GM23338 (cell line): ENCODE results near the gene NCAN. TPM values are rescaled to one million over a fixed set of nuclear protein-coding genes. Genes with fewer than 3 reads are reported as not detected.

Source experiments
- ATAC-seq: fragments of 200-7000 bp; cut with Tn5 transposase; 3 replicates; pipeline ENCODE4 v1.9.1; 2020
- DNase-seq: peaks from one replicate; pipeline ENCODE4 v3.0.0-alpha.2; 2015; ENCODE audit warnings: low spot score
- H2AFZ ChIP-seq: fragments of 200-600 bp; sonication (generic); 2 replicates; pipeline ENCODE4 v1.8.0; 2016; ENCODE audit warnings: antibody characterized with exemption, mild to moderate bottlenecking, moderate library complexity
- H3F3A ChIP-seq: fragments of 200-600 bp; sonication (generic); replicated peaks from 2 replicates; pipeline ENCODE4 v1.8.0; 2017; ENCODE audit warnings: antibody characterized with exemption, mixed run types, low read depth
- H3K27ac ChIP-seq: fragments of 200-600 bp; sonication (generic); 2 replicates; pipeline ENCODE4 v1.6.1; 2016; ENCODE audit warnings: low read depth
- H3K27me3 ChIP-seq: fragments of 200-600 bp; sonication (generic); 2 replicates; pipeline ENCODE4 v1.8.0; 2016; ENCODE audit warnings: mild to moderate bottlenecking, mixed run types, moderate library complexity; ENCODE audit not compliant: insufficient read depth
- H3K36me3 ChIP-seq: fragments of 200-600 bp; sonication (generic); 2 replicates; pipeline ENCODE4 v1.8.0; 2016; ENCODE audit warnings: mild to moderate bottlenecking; ENCODE audit not compliant: insufficient read depth
- H3K4me1 ChIP-seq: fragments of 200-600 bp; sonication (generic); 2 replicates; pipeline ENCODE4 v1.8.0; 2016; ENCODE audit warnings: mild to moderate bottlenecking, moderate library complexity; ENCODE audit not compliant: insufficient read depth
- H3K4me2 ChIP-seq: fragments of 200-600 bp; sonication (generic); 2 replicates; pipeline ENCODE4 v1.7.1; 2017; ENCODE audit warnings: mixed run types
- H3K4me3 ChIP-seq: fragments of 200-600 bp; sonication (generic); 2 replicates; pipeline ENCODE4 v1.6.1; 2016; ENCODE audit warnings: mixed run types
- H3K79me2 ChIP-seq: fragments of 200-600 bp; sonication (generic); replicated peaks from 2 replicates; pipeline ENCODE4 v1.8.0; 2017; ENCODE audit warnings: mild to moderate bottlenecking; ENCODE audit not compliant: insufficient read depth
- H3K9me2 ChIP-seq: fragments of 200-600 bp; sonication (generic); 2 replicates; pipeline ENCODE4 v1.8.0; 2017; ENCODE audit not compliant: insufficient read depth
- H4K20me1 ChIP-seq: fragments of 200-600 bp; sonication (generic); replicated peaks from 2 replicates; pipeline ENCODE4 v1.8.0; 2017; ENCODE audit warnings: mild to moderate bottlenecking; ENCODE audit not compliant: insufficient read depth
- H3K27ac Mint-ChIP-seq: 2 replicates; pipeline ENCODE4 v1.8.0; 2020; ENCODE audit warnings: inconsistent platforms, mild to moderate bottlenecking, moderate library complexity, mixed read lengths
- H3K27me3 Mint-ChIP-seq: 3 replicates; pipeline ENCODE4 v1.8.0; 2022; ENCODE audit warnings: low read depth, mild to moderate bottlenecking, moderate library complexity, mixed read lengths, inconsistent platforms; ENCODE audit not compliant: insufficient read depth, poor library complexity
- H3K36me3 Mint-ChIP-seq: 3 replicates; pipeline ENCODE4 v1.8.0; 2021; ENCODE audit warnings: low read depth, mild to moderate bottlenecking, inconsistent platforms, moderate library complexity, mixed read lengths
- H3K4me1 Mint-ChIP-seq: 3 replicates; pipeline ENCODE4 v1.8.0; 2020; ENCODE audit warnings: mild to moderate bottlenecking, inconsistent platforms, mixed read lengths
- H3K4me3 Mint-ChIP-seq: 3 replicates; pipeline ENCODE4 v1.8.0; 2021; ENCODE audit warnings: moderate library complexity, mild to moderate bottlenecking, inconsistent platforms, mixed read lengths
- H3K9me3 Mint-ChIP-seq: 3 replicates; pipeline ENCODE4 v1.8.0; 2020; ENCODE audit warnings: moderate library complexity, mild to moderate bottlenecking, inconsistent platforms, mixed read lengths
- CREB1 ChIP-seq: fragments of 250-450 bp; sonication (Bioruptor Pico); IDR thresholded peaks from 2 replicates; pipeline ENCODE4 v1.5.0; 2020; ENCODE audit warnings: low read depth, mild to moderate bottlenecking, moderate library complexity
- EZH2 ChIP-seq: fragments of 200-600 bp; sonication (generic); IDR thresholded peaks from one replicate; pipeline ENCODE4 v1.8.0; 2017; ENCODE audit warnings: antibody characterized with exemption, mild to moderate bottlenecking, low read depth; ENCODE audit not compliant: unreplicated experiment
- EZH2phosphoT487 ChIP-seq: fragments of 200-600 bp; sonication (generic); IDR thresholded peaks from one replicate; pipeline ENCODE4 v1.8.1; 2018; ENCODE audit warnings: antibody characterized with exemption; ENCODE audit not compliant: unreplicated experiment
- JUNB ChIP-seq: IDR thresholded peaks from one replicate; pipeline ENCODE4 v1.6.1; 2016; ENCODE audit warnings: antibody characterized with exemption; ENCODE audit not compliant: unreplicated experiment
- NANOG ChIP-seq: IDR thresholded peaks from 2 replicates; pipeline ENCODE4 v1.6.1; 2016; ENCODE audit warnings: antibody characterized with exemption, borderline replicate concordance
- POLR2AphosphoS5 ChIP-seq: IDR thresholded peaks from 2 replicates; pipeline ENCODE4 v1.6.1; 2016; ENCODE audit warnings: antibody characterized with exemption, low read depth
- STAT1 ChIP-seq: IDR thresholded peaks from one replicate; pipeline ENCODE4 v1.6.1; 2016; ENCODE audit warnings: antibody characterized with exemption; ENCODE audit not compliant: unreplicated experiment
- ZNF114 ChIP-seq: fragments of 250-450 bp; sonication (Bioruptor Pico); IDR thresholded peaks from 2 replicates; pipeline ENCODE4 v1.5.0; 2020; ENCODE audit warnings: mild to moderate bottlenecking, moderate library complexity
- ZNF331 ChIP-seq: fragments of 250-450 bp; sonication (Bioruptor Pico); IDR thresholded peaks from 2 replicates; pipeline ENCODE4 v1.5.0; 2020; ENCODE audit warnings: low read depth, mild to moderate bottlenecking, moderate library complexity
- polyA plus RNA-seq: library from polyadenylated mRNA; unstranded; fragments of >200 nt; fragmentation: Nextera tagmentation; extraction: Ambion mirVana; gene quantifications from 2 replicates; pipeline ENCODE4 v1.2.1, GENCODE V29; 2016
- total RNA-seq: library from RNA; depleted of rRNA; stranded (reverse); fragments of >200 nt; shearing (Covaris generic); gene quantifications from 2 replicates; pipeline ENCODE4 v1.2.3, GENCODE V29; 2014
- TF ChIP-seq, protein P1 (sequence below): IDR thresholded peaks from 2 replicates; pipeline ENCODE4 v1.6.1; 2016; ENCODE audit warnings: antibody characterized with exemption
- TF ChIP-seq, protein P2 (sequence below): fragments of 250-450 bp; sonication (Bioruptor Pico); IDR thresholded peaks from 2 replicates; pipeline ENCODE4 v1.5.0; 2020; ENCODE audit warnings: mild to moderate bottlenecking, moderate library complexity
- TF ChIP-seq, protein P3 (sequence below), 2 experiments: fragments of 200-600 bp in 1 of 2; sonication (generic) in 1 of 2; conservative IDR thresholded peaks; 2 replicates each; pipeline versions ENCODE4 v1.5.1 to v1.6.1; 2016 to 2017; ENCODE audit warnings: antibody characterized with exemption in 2 of 2, low read depth in 2 of 2, mild to moderate bottlenecking in 2 of 2, moderate library complexity in 1 of 2
- TF ChIP-seq, protein P4 (sequence below): IDR thresholded peaks from one replicate; pipeline ENCODE4 v1.6.1; 2018; ENCODE audit warnings: antibody characterized with exemption; ENCODE audit not compliant: unreplicated experiment

NCAN gene
- total and polyA plus RNA-seq, 2 experiments from 2014 or later, result 1.8 to 9.4 TPM

DNA sequence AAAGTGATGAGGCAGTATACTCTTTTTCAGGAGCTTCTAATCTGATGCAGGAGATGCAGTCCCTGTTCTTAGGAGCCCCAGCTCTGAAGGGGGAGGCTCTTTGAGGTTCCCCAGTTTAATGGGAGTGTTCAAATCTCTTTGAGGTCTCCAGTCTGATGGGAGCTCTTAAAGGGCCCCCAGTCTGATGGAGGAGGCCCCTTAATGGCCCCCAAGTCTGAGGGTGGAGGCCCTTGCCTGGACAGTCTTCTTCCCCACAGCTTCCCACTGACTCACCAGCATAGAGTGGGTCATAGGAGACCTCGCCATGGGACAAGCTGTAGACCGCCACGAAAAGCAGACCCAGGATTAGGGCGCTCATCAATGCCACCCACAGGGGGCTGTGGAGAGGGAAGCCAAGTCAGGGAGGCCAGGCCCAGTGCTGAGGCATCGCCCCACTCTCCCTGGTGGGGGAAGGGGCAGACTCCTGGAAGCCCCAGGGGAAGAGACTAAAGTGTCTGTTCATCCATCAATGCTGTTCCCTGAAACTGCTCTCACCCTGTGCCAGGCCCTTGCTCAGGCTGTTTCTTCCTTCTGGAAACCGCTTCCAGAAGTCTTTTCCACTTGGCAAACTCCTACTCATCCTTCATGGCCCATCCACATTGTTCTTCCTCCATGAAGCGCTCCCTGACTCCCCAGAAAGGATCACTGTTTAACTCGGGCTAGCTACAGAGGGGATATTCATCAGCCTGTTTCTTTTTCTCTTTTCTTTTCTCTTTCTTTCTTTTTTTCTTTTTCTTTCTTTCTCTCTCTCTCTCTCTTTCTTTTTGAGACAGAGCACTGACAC lies 59.2 kb downstream of the NCAN start:
- Histone ChIP-seq H3K4me2 (no peak overlapping the region), H3K9me2 (no peaks in the 10 kb centered on the region), H4K20me1 (no peaks in the 10 kb centered on the region), H3K36me3 (no peaks in the 10 kb centered on the region; the same call in 1 of the 2 replicates), H2AFZ (no peak overlapping the region), H3K79me2 (no peaks in the 10 kb centered on the region), H3K27me3 (no peaks in the 10 kb centered on the region), H3K27ac (no peak overlapping the region), H3K4me3 (no peak overlapping the region), H3K4me1 (peaks cover 8% of the 10 kb centered on the region; the same call in 1 of the 2 replicates), H3F3A (peaks cover 8% of the 10 kb centered on the region; the same call in 1 of the 2 replicates)
- no peak for DNase-seq
- Mint-ChIP-seq H3K4me3 (no peak overlapping the region; the same call in 2 of the 3 replicates), H3K27ac (no peak overlapping the region), H3K9me3 (no peaks in the 10 kb centered on the region), H3K4me1 (peaks cover 9% of the 10 kb centered on the region), H3K27me3 (peaks cover 22% of the 10 kb centered on the region), H3K36me3 (no peaks in the 10 kb centered on the region; the same call in 2 of the 3 replicates)
- no peak for ATAC-seq
- TF ChIP-seq CREB1, result no peak
- TF ChIP-seq EZH2phosphoT487, result no peak
- no peak for TF ChIP-seq ZNF331
- TF ChIP-seq JUNB, result no peak
- TF ChIP-seq STAT1, result no peak
- no peak for TF ChIP-seq ZNF114 (CRISPR knock-in tag)
- TF ChIP-seq NANOG, result no peak
- TF ChIP-seq POLR2AphosphoS5, result no peak
- TF ChIP-seq, protein P1, sequence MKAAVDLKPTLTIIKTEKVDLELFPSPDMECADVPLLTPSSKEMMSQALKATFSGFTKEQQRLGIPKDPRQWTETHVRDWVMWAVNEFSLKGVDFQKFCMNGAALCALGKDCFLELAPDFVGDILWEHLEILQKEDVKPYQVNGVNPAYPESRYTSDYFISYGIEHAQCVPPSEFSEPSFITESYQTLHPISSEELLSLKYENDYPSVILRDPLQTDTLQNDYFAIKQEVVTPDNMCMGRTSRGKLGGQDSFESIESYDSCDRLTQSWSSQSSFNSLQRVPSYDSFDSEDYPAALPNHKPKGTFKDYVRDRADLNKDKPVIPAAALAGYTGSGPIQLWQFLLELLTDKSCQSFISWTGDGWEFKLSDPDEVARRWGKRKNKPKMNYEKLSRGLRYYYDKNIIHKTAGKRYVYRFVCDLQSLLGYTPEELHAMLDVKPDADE, result no peak
- TF ChIP-seq, protein P2, sequence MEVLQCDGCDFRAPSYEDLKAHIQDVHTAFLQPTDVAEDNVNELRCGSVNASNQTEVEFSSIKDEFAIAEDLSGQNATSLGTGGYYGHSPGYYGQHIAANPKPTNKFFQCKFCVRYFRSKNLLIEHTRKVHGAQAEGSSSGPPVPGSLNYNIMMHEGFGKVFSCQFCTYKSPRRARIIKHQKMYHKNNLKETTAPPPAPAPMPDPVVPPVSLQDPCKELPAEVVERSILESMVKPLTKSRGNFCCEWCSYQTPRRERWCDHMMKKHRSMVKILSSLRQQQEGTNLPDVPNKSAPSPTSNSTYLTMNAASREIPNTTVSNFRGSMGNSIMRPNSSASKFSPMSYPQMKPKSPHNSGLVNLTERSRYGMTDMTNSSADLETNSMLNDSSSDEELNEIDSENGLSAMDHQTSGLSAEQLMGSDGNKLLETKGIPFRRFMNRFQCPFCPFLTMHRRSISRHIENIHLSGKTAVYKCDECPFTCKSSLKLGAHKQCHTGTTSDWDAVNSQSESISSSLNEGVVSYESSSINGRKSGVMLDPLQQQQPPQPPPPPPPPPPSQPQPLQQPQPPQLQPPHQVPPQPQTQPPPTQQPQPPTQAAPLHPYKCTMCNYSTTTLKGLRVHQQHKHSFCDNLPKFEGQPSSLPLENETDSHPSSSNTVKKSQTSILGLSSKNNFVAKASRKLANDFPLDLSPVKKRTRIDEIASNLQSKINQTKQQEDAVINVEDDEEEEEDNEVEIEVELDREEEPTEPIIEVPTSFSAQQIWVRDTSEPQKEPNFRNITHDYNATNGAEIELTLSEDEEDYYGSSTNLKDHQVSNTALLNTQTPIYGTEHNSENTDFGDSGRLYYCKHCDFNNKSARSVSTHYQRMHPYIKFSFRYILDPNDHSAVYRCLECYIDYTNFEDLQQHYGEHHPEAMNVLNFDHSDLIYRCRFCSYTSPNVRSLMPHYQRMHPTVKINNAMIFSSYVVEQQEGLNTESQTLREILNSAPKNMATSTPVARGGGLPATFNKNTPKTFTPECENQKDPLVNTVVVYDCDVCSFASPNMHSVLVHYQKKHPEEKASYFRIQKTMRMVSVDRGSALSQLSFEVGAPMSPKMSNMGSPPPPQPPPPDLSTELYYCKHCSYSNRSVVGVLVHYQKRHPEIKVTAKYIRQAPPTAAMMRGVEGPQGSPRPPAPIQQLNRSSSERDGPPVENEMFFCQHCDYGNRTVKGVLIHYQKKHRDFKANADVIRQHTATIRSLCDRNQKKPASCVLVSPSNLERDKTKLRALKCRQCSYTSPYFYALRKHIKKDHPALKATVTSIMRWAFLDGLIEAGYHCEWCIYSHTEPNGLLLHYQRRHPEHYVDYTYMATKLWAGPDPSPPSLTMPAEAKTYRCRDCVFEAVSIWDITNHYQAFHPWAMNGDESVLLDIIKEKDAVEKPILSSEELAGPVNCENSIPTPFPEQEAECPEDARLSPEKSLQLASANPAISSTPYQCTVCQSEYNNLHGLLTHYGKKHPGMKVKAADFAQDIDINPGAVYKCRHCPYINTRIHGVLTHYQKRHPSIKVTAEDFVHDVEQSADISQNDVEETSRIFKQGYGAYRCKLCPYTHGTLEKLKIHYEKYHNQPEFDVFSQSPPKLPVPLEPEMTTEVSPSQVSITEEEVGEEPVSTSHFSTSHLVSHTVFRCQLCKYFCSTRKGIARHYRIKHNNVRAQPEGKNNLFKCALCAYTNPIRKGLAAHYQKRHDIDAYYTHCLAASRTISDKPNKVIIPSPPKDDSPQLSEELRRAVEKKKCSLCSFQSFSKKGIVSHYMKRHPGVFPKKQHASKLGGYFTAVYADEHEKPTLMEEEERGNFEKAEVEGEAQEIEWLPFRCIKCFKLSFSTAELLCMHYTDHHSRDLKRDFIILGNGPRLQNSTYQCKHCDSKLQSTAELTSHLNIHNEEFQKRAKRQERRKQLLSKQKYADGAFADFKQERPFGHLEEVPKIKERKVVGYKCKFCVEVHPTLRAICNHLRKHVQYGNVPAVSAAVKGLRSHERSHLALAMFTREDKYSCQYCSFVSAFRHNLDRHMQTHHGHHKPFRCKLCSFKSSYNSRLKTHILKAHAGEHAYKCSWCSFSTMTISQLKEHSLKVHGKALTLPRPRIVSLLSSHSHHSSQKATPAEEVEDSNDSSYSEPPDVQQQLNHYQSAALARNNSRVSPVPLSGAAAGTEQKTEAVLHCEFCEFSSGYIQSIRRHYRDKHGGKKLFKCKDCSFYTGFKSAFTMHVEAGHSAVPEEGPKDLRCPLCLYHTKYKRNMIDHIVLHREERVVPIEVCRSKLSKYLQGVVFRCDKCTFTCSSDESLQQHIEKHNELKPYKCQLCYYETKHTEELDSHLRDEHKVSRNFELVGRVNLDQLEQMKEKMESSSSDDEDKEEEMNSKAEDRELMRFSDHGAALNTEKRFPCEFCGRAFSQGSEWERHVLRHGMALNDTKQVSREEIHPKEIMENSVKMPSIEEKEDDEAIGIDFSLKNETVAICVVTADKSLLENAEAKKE (CRISPR knock-in tag), result no peak
- TF ChIP-seq, protein P3, sequence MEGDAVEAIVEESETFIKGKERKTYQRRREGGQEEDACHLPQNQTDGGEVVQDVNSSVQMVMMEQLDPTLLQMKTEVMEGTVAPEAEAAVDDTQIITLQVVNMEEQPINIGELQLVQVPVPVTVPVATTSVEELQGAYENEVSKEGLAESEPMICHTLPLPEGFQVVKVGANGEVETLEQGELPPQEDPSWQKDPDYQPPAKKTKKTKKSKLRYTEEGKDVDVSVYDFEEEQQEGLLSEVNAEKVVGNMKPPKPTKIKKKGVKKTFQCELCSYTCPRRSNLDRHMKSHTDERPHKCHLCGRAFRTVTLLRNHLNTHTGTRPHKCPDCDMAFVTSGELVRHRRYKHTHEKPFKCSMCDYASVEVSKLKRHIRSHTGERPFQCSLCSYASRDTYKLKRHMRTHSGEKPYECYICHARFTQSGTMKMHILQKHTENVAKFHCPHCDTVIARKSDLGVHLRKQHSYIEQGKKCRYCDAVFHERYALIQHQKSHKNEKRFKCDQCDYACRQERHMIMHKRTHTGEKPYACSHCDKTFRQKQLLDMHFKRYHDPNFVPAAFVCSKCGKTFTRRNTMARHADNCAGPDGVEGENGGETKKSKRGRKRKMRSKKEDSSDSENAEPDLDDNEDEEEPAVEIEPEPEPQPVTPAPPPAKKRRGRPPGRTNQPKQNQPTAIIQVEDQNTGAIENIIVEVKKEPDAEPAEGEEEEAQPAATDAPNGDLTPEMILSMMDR (conservative IDR thresholded peaks at IDR 0.05; ENCODE audit: low read depth in 2 of 2), result no peak
- TF ChIP-seq, protein P4, sequence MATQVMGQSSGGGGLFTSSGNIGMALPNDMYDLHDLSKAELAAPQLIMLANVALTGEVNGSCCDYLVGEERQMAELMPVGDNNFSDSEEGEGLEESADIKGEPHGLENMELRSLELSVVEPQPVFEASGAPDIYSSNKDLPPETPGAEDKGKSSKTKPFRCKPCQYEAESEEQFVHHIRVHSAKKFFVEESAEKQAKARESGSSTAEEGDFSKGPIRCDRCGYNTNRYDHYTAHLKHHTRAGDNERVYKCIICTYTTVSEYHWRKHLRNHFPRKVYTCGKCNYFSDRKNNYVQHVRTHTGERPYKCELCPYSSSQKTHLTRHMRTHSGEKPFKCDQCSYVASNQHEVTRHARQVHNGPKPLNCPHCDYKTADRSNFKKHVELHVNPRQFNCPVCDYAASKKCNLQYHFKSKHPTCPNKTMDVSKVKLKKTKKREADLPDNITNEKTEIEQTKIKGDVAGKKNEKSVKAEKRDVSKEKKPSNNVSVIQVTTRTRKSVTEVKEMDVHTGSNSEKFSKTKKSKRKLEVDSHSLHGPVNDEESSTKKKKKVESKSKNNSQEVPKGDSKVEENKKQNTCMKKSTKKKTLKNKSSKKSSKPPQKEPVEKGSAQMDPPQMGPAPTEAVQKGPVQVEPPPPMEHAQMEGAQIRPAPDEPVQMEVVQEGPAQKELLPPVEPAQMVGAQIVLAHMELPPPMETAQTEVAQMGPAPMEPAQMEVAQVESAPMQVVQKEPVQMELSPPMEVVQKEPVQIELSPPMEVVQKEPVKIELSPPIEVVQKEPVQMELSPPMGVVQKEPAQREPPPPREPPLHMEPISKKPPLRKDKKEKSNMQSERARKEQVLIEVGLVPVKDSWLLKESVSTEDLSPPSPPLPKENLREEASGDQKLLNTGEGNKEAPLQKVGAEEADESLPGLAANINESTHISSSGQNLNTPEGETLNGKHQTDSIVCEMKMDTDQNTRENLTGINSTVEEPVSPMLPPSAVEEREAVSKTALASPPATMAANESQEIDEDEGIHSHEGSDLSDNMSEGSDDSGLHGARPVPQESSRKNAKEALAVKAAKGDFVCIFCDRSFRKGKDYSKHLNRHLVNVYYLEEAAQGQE, result no peak
- TF ChIP-seq EZH2, result no peak
